ENCODE measurements around the gene EP400. TPM values are rescaled to one million over a fixed set of nuclear protein-coding genes. Genes with fewer than 3 reads are reported as not detected.

EP400 gene
- total RNA-seq, 1 experiment from 2014 or later: 80.1 TPM

DNA sequence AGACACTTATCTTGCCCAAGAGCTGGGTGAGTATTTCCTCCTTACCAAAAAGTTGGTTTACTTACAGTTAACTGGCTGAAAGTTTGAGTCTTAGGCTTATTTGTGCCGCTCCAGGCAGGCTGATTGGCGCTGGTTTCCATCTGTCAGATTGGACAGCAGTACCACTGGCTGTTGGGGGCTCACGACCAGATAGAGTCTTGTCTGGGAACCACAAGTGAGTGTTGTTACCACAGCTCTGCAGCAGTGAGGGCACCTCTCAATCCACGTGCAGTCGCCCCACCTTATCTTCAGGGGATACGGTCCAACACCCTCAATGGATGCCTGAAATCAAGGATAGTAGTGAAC, 135.5 kb downstream of the EP400 start:
- POLR2A ChIA-PET (ENCODE audit: low non-redundant PET): no interaction called here
- Histone ChIP-seq H3K9me3 (ENCODE audit: low read depth, low read length, poor library complexity, severe bottlenecking) (no peaks in the 10 kb centered on the region), H3K27me3 (replicated peaks; ENCODE audit: insufficient read depth, low read depth, low read length, poor library complexity) (no peaks in the 10 kb centered on the region), H3K4me3 (ENCODE audit: low read depth, low read length, poor library complexity, severe bottlenecking) (peak overlapping the region; percentile 75), H3K4me1 (ENCODE audit: insufficient read depth, low read length, poor library complexity, severe bottlenecking) (peaks cover 12% of the 10 kb centered on the region), H3K36me3 (ENCODE audit: insufficient read depth, low read length, poor library complexity, severe bottlenecking) (no peaks in the 10 kb centered on the region), H3K27ac (ENCODE audit: low read depth, low read length, poor library complexity, severe bottlenecking) (peak overlapping the region; percentile 70)
- no peak for DNase-seq (ENCODE audit: low spot score)
- CTCF ChIA-PET: no interaction called here
- no TSS peak for BruUV-seq (replicated peaks)
- intact Hi-C loops (cut with micrococcal nuclease; ENCODE audit: unreplicated experiment): no loop called here
- TF ChIP-seq EZH2 (IDR thresholded peaks at IDR 0.05; ENCODE audit: borderline replicate concordance, low read depth, low read length, poor library complexity, severe bottlenecking): no peak

DNA sequence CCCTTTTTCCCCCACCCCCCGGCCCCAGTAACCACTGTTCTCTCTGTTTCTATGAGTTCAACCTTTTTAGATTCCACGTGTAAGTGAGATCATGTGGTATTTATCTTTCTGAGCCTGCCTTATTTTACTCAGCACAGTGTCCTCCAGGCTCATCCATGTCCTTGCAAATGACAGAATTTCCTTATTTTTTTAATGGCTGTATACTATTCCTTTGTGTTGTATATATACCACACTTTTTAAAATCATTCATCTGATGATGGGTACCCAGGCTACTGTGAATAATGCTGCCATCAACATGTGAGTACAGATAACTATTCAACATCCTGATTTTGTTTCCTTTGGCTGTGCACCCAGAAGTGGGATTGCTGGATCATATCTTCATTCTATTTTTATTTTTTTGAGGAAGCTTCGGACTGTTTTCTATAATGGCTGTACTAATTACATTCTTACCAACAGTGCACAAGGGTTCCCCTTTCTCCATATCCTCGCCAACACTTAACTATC, 139.7 kb downstream of the EP400 start:
- no peak for TF ChIP-seq EZH2 (IDR thresholded peaks at IDR 0.05; ENCODE audit: borderline replicate concordance, low read depth, low read length, poor library complexity, severe bottlenecking)
- TF ChIP-seq, protein P1, sequence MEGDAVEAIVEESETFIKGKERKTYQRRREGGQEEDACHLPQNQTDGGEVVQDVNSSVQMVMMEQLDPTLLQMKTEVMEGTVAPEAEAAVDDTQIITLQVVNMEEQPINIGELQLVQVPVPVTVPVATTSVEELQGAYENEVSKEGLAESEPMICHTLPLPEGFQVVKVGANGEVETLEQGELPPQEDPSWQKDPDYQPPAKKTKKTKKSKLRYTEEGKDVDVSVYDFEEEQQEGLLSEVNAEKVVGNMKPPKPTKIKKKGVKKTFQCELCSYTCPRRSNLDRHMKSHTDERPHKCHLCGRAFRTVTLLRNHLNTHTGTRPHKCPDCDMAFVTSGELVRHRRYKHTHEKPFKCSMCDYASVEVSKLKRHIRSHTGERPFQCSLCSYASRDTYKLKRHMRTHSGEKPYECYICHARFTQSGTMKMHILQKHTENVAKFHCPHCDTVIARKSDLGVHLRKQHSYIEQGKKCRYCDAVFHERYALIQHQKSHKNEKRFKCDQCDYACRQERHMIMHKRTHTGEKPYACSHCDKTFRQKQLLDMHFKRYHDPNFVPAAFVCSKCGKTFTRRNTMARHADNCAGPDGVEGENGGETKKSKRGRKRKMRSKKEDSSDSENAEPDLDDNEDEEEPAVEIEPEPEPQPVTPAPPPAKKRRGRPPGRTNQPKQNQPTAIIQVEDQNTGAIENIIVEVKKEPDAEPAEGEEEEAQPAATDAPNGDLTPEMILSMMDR (conservative IDR thresholded peaks at IDR 0.05; ENCODE audit: low read depth, low read length): no peak
- H3K9me3 ChIP-seq (ENCODE audit: low read depth, low read length, poor library complexity, severe bottlenecking): no peaks in the 10 kb centered on the region
- no peak for DNase-seq (ENCODE audit: low spot score)
- H3K27ac ChIP-seq (ENCODE audit: low read depth, low read length, poor library complexity, severe bottlenecking): no peak overlapping the region
- no TSS peak for BruUV-seq (replicated peaks)
- ChIA-PET CTCF (no interaction called here), POLR2A (ENCODE audit: low non-redundant PET) (no interaction called here)
- no peak overlapping the region for H3K4me3 ChIP-seq (ENCODE audit: low read depth, low read length, poor library complexity, severe bottlenecking)
- peaks cover 7% of the 10 kb centered on the region for H3K4me1 ChIP-seq (ENCODE audit: insufficient read depth, low read length, poor library complexity, severe bottlenecking)
- intact Hi-C loops (cut with micrococcal nuclease; ENCODE audit: unreplicated experiment): no loop called here
- no peaks in the 10 kb centered on the region for H3K27me3 ChIP-seq (replicated peaks; ENCODE audit: insufficient read depth, low read depth, low read length, poor library complexity)
- H3K36me3 ChIP-seq (ENCODE audit: insufficient read depth, low read length, poor library complexity, severe bottlenecking): no peaks in the 10 kb centered on the region

GRCh38 chr12:132094269-132094891, 144.6 kb downstream of the EP400 start:
- Histone ChIP-seq H3K27me3 (replicated peaks; ENCODE audit: insufficient read depth, low read depth, low read length, poor library complexity) (no peaks in the 10 kb centered on the region), H3K9me3 (ENCODE audit: low read depth, low read length, poor library complexity, severe bottlenecking) (no peaks in the 10 kb centered on the region), H3K4me3 (ENCODE audit: low read depth, low read length, poor library complexity, severe bottlenecking) (no peak overlapping the region), H3K27ac (ENCODE audit: low read depth, low read length, poor library complexity, severe bottlenecking) (no peak overlapping the region), H3K4me1 (ENCODE audit: insufficient read depth, low read length, poor library complexity, severe bottlenecking) (no peaks in the 10 kb centered on the region), H3K36me3 (ENCODE audit: insufficient read depth, low read length, poor library complexity, severe bottlenecking) (no peaks in the 10 kb centered on the region)
- no TSS peak for BruUV-seq (replicated peaks)
- intact Hi-C loops (cut with micrococcal nuclease; ENCODE audit: unreplicated experiment): no loop called here
- no peak for DNase-seq (ENCODE audit: low spot score)
- TF ChIP-seq EZH2 (IDR thresholded peaks at IDR 0.05; ENCODE audit: borderline replicate concordance, low read depth, low read length, poor library complexity, severe bottlenecking): no peak
- TF ChIP-seq, protein P1 (conservative IDR thresholded peaks at IDR 0.05; ENCODE audit: low read depth, low read length): no peak
- ChIA-PET CTCF (no interaction called here), POLR2A (ENCODE audit: low non-redundant PET) (no interaction called here)
